ENCODE measurements around the gene C16orf74. TPM values are rescaled to one million over a fixed set of nuclear protein-coding genes. Genes with fewer than 3 reads are reported as not detected.
A peak's percentile ranks its signal among the peaks of the same experiment; 100 is the strongest.

The C16orf74 gene
- 1 to 10 TPM; 1.1 to 1.3 TPM for total RNA-seq
- polyA plus RNA-seq: 10.7 TPM

GRCh38 chr16:85750827-85751697 lies at the start of gene C16orf74:
C16orf74 (minus strand) TSS chr16:85751096; CDS start chr16:85735217, 15,879 bp downstream.
- peaks cover 0 to 1% (median 0%) of the 10 kb centered on the region in 3 donors for H3K36me3 Mint-ChIP-seq
- CTCF ChIA-PET: interaction anchor here (1.1 to 1.6 kb wide), 3 partner anchors 10 to 34 kb away, joined by 3 read pairs; no protein-coding TSS in a partner anchor
- Histone ChIP-seq H3K4me3 (ENCODE audit: low read length) (peak within 1 kb of the TSS; percentile 8), H3K27ac (ENCODE audit: low read depth, low read length) (no peak within 1 kb of the TSS), H3K9me3 (ENCODE audit: low read length) (no peaks in the 10 kb centered on the region), H3K4me1 (ENCODE audit: insufficient read depth, low read length) (no peaks in the 10 kb centered on the region), H3K27me3 (ENCODE audit: insufficient read depth, low read length, poor library complexity, severe bottlenecking) (peaks cover 25% of the 10 kb centered on the region), H3K36me3 (ENCODE audit: insufficient read depth, low read length) (no peaks in the 10 kb centered on the region)
- peaks cover 6 to 20% (median 7%) of the 10 kb centered on the region in 3 donors for H3K4me1 Mint-ChIP-seq
- H3K9me3 Mint-ChIP-seq: no peaks in the 10 kb centered on the region
- H3K4me3 Mint-ChIP-seq: peak within 1 kb of the TSS; percentile 73 to 90 (median 84)
- POLR2A ChIA-PET: no interaction called here
- peak in 1 of 5 donors; percentile 17 for DNase-seq
- peaks cover 24 to 35% of the 10 kb centered on the region in 2 donors for H3K27me3 Mint-ChIP-seq
- H3K27ac Mint-ChIP-seq: peak within 1 kb of the TSS in 1 of 8 donors; percentile 46

- Histone ChIP-seq H3K27me3 (ENCODE audit: insufficient read depth, low read length, poor library complexity, severe bottlenecking) (no peaks in the 10 kb centered on the region), H3K36me3 (ENCODE audit: insufficient read depth, low read length) (peaks cover 36% of the 10 kb centered on the region), H3K27ac (ENCODE audit: low read depth, low read length) (peak overlapping the region; percentile 90), H3K4me3 (ENCODE audit: low read length) (peak overlapping the region; percentile 92), H3K4me1 (ENCODE audit: insufficient read depth, low read length) (peaks cover 28% of the 10 kb centered on the region), H3K9me3 (ENCODE audit: low read length) (no peaks in the 10 kb centered on the region)
- peak overlapping the region; percentile 94 to 98 (median 97) for H3K27ac Mint-ChIP-seq
- ChIA-PET CTCF (interaction anchor here (1.5 kb wide), 1 partner anchor 11 kb away, joined by 3 read pairs; no protein-coding TSS in a partner anchor), POLR2A (no interaction called here)
- peak in 2 of 5 donors; percentile 30 to 61 for DNase-seq
- no peaks in the 10 kb centered on the region for H3K9me3 Mint-ChIP-seq
- H3K4me1 Mint-ChIP-seq: peaks cover 52 to 77% (median 64%) of the 10 kb centered on the region in 3 donors
- peak overlapping the region; percentile 84 to 89 (median 87) for H3K4me3 Mint-ChIP-seq
- peaks cover 11 to 74% (median 27%) of the 10 kb centered on the region in 3 donors for H3K36me3 Mint-ChIP-seq
- no peaks in the 10 kb centered on the region for H3K27me3 Mint-ChIP-seq
Observed at GRCh38 chr16:85800321-85800669, 49.4 kb upstream of the C16orf74 start.

- Mint-ChIP-seq H3K27ac (peak within 1 kb of the TSS; percentile 94 to 98 (median 97)), H3K27me3 (no peaks in the 10 kb centered on the region), H3K4me3 (peak within 1 kb of the TSS; percentile 84 to 95 (median 88)), H3K4me1 (peaks cover 53 to 82% (median 69%) of the 10 kb centered on the region in 3 donors), H3K9me3 (no peaks in the 10 kb centered on the region), H3K36me3 (peaks cover 11 to 74% (median 27%) of the 10 kb centered on the region in 3 donors)
- peak within 1 kb of the TSS; percentile 92 for H3K4me3 ChIP-seq (ENCODE audit: low read length)
- peak; percentile 88 to 94 (median 89) for DNase-seq
- H3K27me3 ChIP-seq (ENCODE audit: insufficient read depth, low read length, poor library complexity, severe bottlenecking): no peaks in the 10 kb centered on the region
- peaks cover 28% of the 10 kb centered on the region for H3K4me1 ChIP-seq (ENCODE audit: insufficient read depth, low read length)
- H3K9me3 ChIP-seq (ENCODE audit: low read length): no peaks in the 10 kb centered on the region
- CTCF ChIA-PET: no interaction called here
- H3K36me3 ChIP-seq (ENCODE audit: insufficient read depth, low read length): peaks cover 32% of the 10 kb centered on the region
- peak within 1 kb of the TSS; percentile 90 for H3K27ac ChIP-seq (ENCODE audit: low read depth, low read length)
- POLR2A ChIA-PET: no interaction called here
Observed at GRCh38 chr16:85799497-85800320, 48.8 kb upstream of the C16orf74 start, which contains the start of the genes COX4I1 and EMC8. COX4I1 (plus strand) TSS chr16:85799695; CDS start chr16:85801206, 1,511 bp downstream. EMC8 (minus strand) TSS chr16:85799544; CDS start chr16:85799295, 249 bp downstream.

GRCh38 chr16:85798901-85799496 lies 48.1 kb upstream of the C16orf74 start:
- peak overlapping the region; percentile 78 to 97 (median 92) for H3K27ac Mint-ChIP-seq
- H3K9me3 ChIP-seq (ENCODE audit: low read length): no peaks in the 10 kb centered on the region
- H3K36me3 Mint-ChIP-seq: peaks cover 11 to 75% (median 26%) of the 10 kb centered on the region in 3 donors
- peak in 4 of 5 donors; percentile 28 to 58 (median 36) for DNase-seq
- H3K9me3 Mint-ChIP-seq: no peaks in the 10 kb centered on the region
- peaks cover 55 to 83% (median 71%) of the 10 kb centered on the region in 3 donors for H3K4me1 Mint-ChIP-seq
- peaks cover 28% of the 10 kb centered on the region for H3K4me1 ChIP-seq (ENCODE audit: insufficient read depth, low read length)
- peak overlapping the region; percentile 82 to 95 (median 88) for H3K4me3 Mint-ChIP-seq
- no peaks in the 10 kb centered on the region for H3K27me3 ChIP-seq (ENCODE audit: insufficient read depth, low read length, poor library complexity, severe bottlenecking)
- ChIA-PET POLR2A (no interaction called here), CTCF (no interaction called here)
- H3K27me3 Mint-ChIP-seq: no peaks in the 10 kb centered on the region
- H3K4me3 ChIP-seq (ENCODE audit: low read length): peak overlapping the region; percentile 92
- peak overlapping the region; percentile 90 for H3K27ac ChIP-seq (ENCODE audit: low read depth, low read length)
- H3K36me3 ChIP-seq (ENCODE audit: insufficient read depth, low read length): peaks cover 30% of the 10 kb centered on the region

- no peaks in the 10 kb centered on the region for H3K27me3 ChIP-seq (ENCODE audit: insufficient read depth, low read length, poor library complexity, severe bottlenecking)
- H3K9me3 Mint-ChIP-seq: no peaks in the 10 kb centered on the region
- ChIA-PET POLR2A (no interaction called here), CTCF (interaction anchor here (0.8 kb wide), 1 partner anchor 378 kb away, joined by 3 read pairs; no protein-coding TSS in a partner anchor)
- H3K36me3 ChIP-seq (ENCODE audit: insufficient read depth, low read length): peaks cover 23% of the 10 kb centered on the region
- H3K4me1 ChIP-seq (ENCODE audit: insufficient read depth, low read length): peaks cover 28% of the 10 kb centered on the region
- peak overlapping the region; percentile 92 for H3K4me3 ChIP-seq (ENCODE audit: low read length)
- peak overlapping the region; percentile 82 to 91 (median 86) for H3K4me3 Mint-ChIP-seq
- DNase-seq: no peak
- H3K27ac ChIP-seq (ENCODE audit: low read depth, low read length): peak overlapping the region; percentile 90
- H3K27ac Mint-ChIP-seq: peak overlapping the region in 7 of 8 donors; percentile 47 to 97 (median 78)
- no peaks in the 10 kb centered on the region for H3K27me3 Mint-ChIP-seq
- no peaks in the 10 kb centered on the region for H3K9me3 ChIP-seq (ENCODE audit: low read length)
- peaks cover 11 to 74% (median 24%) of the 10 kb centered on the region in 3 donors for H3K36me3 Mint-ChIP-seq
- H3K4me1 Mint-ChIP-seq: peaks cover 55 to 81% (median 72%) of the 10 kb centered on the region in 3 donors
Observed at GRCh38 chr16:85798283-85798776, 47.4 kb upstream of the C16orf74 start.

GRCh38 chr16:85796599-85796998 lies 45.7 kb upstream of the C16orf74 start:
- Histone ChIP-seq H3K4me1 (ENCODE audit: insufficient read depth, low read length) (peaks cover 28% of the 10 kb centered on the region), H3K27me3 (ENCODE audit: insufficient read depth, low read length, poor library complexity, severe bottlenecking) (no peaks in the 10 kb centered on the region), H3K36me3 (ENCODE audit: insufficient read depth, low read length) (peaks cover 20% of the 10 kb centered on the region), H3K9me3 (ENCODE audit: low read length) (no peaks in the 10 kb centered on the region), H3K4me3 (ENCODE audit: low read length) (no peak overlapping the region), H3K27ac (ENCODE audit: low read depth, low read length) (no peak overlapping the region)
- CTCF ChIA-PET: interaction anchor here (0.8 kb wide), 1 partner anchor 25 kb away, joined by 3 read pairs; no protein-coding TSS in a partner anchor
- Mint-ChIP-seq H3K4me3 (peak overlapping the region in 4 of 7 donors; percentile 24 to 89 (median 71)), H3K27me3 (no peaks in the 10 kb centered on the region), H3K27ac (peak overlapping the region in 3 of 8 donors; percentile 37 to 97 (median 94)), H3K9me3 (no peaks in the 10 kb centered on the region), H3K4me1 (peaks cover 54 to 80% (median 71%) of the 10 kb centered on the region in 3 donors), H3K36me3 (peaks cover 13 to 74% (median 27%) of the 10 kb centered on the region in 3 donors)
- POLR2A ChIA-PET: no interaction called here
- no peak for DNase-seq

- POLR2A ChIA-PET: no interaction called here
Observed at GRCh38 chr16:85796152-85796551, 45.3 kb upstream of the C16orf74 start.

More at GRCh38 chr16:85796152-85796551, 45.3 kb upstream of the C16orf74 start:
- H3K27ac ChIP-seq (ENCODE audit: low read depth, low read length): no peak overlapping the region
- Mint-ChIP-seq H3K36me3 (peaks cover 17 to 75% (median 27%) of the 10 kb centered on the region in 3 donors), H3K9me3 (no peaks in the 10 kb centered on the region), H3K27me3 (no peaks in the 10 kb centered on the region), H3K27ac (peak overlapping the region in 5 of 8 donors; percentile 18 to 94 (median 26)), H3K4me1 (peaks cover 53 to 80% (median 71%) of the 10 kb centered on the region in 3 donors), H3K4me3 (peak overlapping the region in 4 of 7 donors; percentile 24 to 48 (median 33))
- H3K36me3 ChIP-seq (ENCODE audit: insufficient read depth, low read length): peaks cover 16% of the 10 kb centered on the region
- no peak overlapping the region for H3K4me3 ChIP-seq (ENCODE audit: low read length)
- H3K27me3 ChIP-seq (ENCODE audit: insufficient read depth, low read length, poor library complexity, severe bottlenecking): no peaks in the 10 kb centered on the region
- no peak for DNase-seq
- CTCF ChIA-PET: interaction anchor here (1.0 kb wide), 1 partner anchor 23 kb away, joined by 3 read pairs; no protein-coding TSS in a partner anchor
- H3K9me3 ChIP-seq (ENCODE audit: low read length): no peaks in the 10 kb centered on the region
- H3K4me1 ChIP-seq (ENCODE audit: insufficient read depth, low read length): peaks cover 26% of the 10 kb centered on the region

Data from CD8-positive, alpha-beta memory T cell (primary cell).